Measurements from ENCODE around the gene MYOG.

DNA sequence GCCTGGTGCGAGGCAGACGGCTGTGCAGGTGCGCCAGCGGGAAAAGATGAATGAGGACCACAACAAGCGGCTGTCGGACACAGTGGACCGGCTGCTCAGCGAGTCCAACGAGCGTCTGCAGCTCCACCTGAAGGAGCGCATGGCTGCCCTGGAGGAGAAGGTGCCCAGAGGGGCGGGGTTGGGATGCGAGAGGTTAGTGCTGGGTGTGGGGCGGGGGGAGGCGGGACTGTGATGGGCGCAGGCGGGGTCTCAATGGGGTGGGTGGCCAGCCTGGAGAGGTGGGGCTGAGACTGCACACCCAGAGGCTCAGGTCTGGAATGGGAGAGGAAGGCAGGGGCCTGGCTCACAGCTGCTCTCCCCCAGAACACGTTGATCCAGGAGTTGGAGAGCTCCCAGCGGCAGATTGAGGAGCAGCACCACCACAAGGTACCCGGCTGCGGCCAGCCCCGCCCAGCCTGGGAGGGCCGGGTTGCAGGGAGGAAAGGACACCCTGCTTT, 37.2 kb downstream of the MYOG start:
- no peak for TF ChIP-seq CTCF (IDR thresholded peaks at IDR 0.05)
- TF ChIP-seq POLR2AphosphoS5 (IDR thresholded peaks at IDR 0.05), result no peak
- no peak for TF ChIP-seq POLR2A (IDR thresholded peaks at IDR 0.05)
- no peak for TF ChIP-seq EP300 (IDR thresholded peaks at IDR 0.05)

Measured in suprapubic skin (tissue), 4 donors.